NCI-H524 (cell line): ENCODE results near the gene EDIL3.

ENCODE experiments used
- DNase-seq, 2 experiments: peaks; one replicate each; lab custom pipeline; 2025; lab: John Stamatoyannopoulos, UW

The EDIL3 gene

GRCh38 chr5:84298628-84299027, 86.1 kb downstream of the EDIL3 start:
- DNase-seq, result no peak

- DNase-seq, result peak in 1 of 2 experiments; percentile 42
Observed at GRCh38 chr5:84297641-84298040, 87.0 kb downstream of the EDIL3 start.

GRCh38 chr5:84292788-84293653, 91.7 kb downstream of the EDIL3 start:
- no peak for DNase-seq

- DNase-seq, result no peak
Observed at GRCh38 chr5:84292000-84292642, 92.6 kb downstream of the EDIL3 start.

- DNase-seq, result peak in 1 of 2 experiments; percentile 21
Observed at GRCh38 chr5:84290673-84291072, 94.0 kb downstream of the EDIL3 start.

GRCh38 chr5:84290161-84290560, 94.5 kb downstream of the EDIL3 start:
- DNase-seq, result no peak

- no peak for DNase-seq
Observed at GRCh38 chr5:84287951-84288350, 96.7 kb downstream of the EDIL3 start.

- peak; percentile 41 to 67 for DNase-seq
Observed at GRCh38 chr5:84286662-84287061, 98.0 kb downstream of the EDIL3 start.

GRCh38 chr5:84285641-84286637, 98.7 kb downstream of the EDIL3 start:
- no peak for DNase-seq

- peak in 1 of 2 experiments; percentile 53 for DNase-seq
Observed at GRCh38 chr5:84281383-84281782, 103.3 kb downstream of the EDIL3 start.

- DNase-seq, result no peak
Observed at GRCh38 chr5:84279234-84279633, 105.4 kb downstream of the EDIL3 start.

GRCh38 chr5:84275609-84276008, 109.1 kb downstream of the EDIL3 start:
- DNase-seq, result no peak

- DNase-seq, result peak in 1 of 2 experiments; percentile 55
Observed at GRCh38 chr5:84274585-84275468, 109.9 kb downstream of the EDIL3 start.

- DNase-seq, result no peak
Observed at GRCh38 chr5:84273517-84273883, 111.2 kb downstream of the EDIL3 start.

GRCh38 chr5:84272771-84273516, 111.7 kb downstream of the EDIL3 start:
- no peak for DNase-seq

- DNase-seq, result no peak
Observed at GRCh38 chr5:84265739-84266550, 118.7 kb downstream of the EDIL3 start.

- no peak for DNase-seq
Observed at GRCh38 chr5:84265130-84265529, 119.5 kb downstream of the EDIL3 start.

- DNase-seq, result no peak
Observed at GRCh38 chr5:84260939-84261338, 123.7 kb downstream of the EDIL3 start.

- no peak for DNase-seq
Observed at GRCh38 chr5:84260140-84260539, 124.5 kb downstream of the EDIL3 start.
